HCT116 (cell line): Measurements from ENCODE around the gene TCF15. TPM values are rescaled to one million over a fixed set of nuclear protein-coding genes. Genes with fewer than 3 reads are reported as not detected.

ENCODE experiments used
- ATAC-seq: fragments of 200-7000 bp; cut with Tn5 transposase; 2 replicates; pipeline ENCODE4 v1.9.1; 2020; ENCODE audit warnings: mild to moderate bottlenecking, moderate library complexity
- BruUV-seq: library from RNA; stranded (reverse); fragments of 400-500 nt; replicated peaks from 2 replicates; lab custom pipeline; 2021; lab: Mats Ljungman, UMichigan
- CTCF ChIA-PET: fragments of 300-600 bp; sonication (Branson Sonifier 250); formaldehyde crosslinking; loops from one replicate; lab custom pipeline; 2021; ENCODE audit warnings: antibody characterized with exemption; lab: Charles Lee
- POLR2A ChIA-PET: fragments of 300-600, 350-600 bp; sonication (Branson Sonifier 250); formaldehyde crosslinking; loops from one replicate; lab custom pipeline; 2021; ENCODE audit warnings: antibody characterized with exemption; lab: Charles Lee
- RAD21 ChIA-PET, 2 experiments: fragments of 300-600 bp; sonication (Branson Sonifier 250); formaldehyde crosslinking; loops; one replicate each; lab custom pipeline; 2023; ENCODE audit warnings: low total read pairs in 2 of 2; ENCODE audit not compliant: uncharacterized antibody in 2 of 2, unreplicated experiment in 2 of 2, low non-redundant PET in 1 of 2; lab: Charles Lee
- DNase-seq: peaks from one replicate; pipeline ENCODE4 v3.0.0-alpha.2; 2010; ENCODE audit warnings: low read depth, low spot score
- H2AFZ ChIP-seq: fragments of 200-600 bp; shearing (Covaris generic), sonication (generic); 2 replicates; pipeline ENCODE4 v1.6.1; 2017; ENCODE audit warnings: low read depth, mixed run types, mixed read lengths, antibody characterized with exemption, low read length; ENCODE audit not compliant: poor library complexity, severe bottlenecking
- H3K27ac ChIP-seq: 2 replicates; pipeline ENCODE4 v1.5.1; 2012; ENCODE audit warnings: low read depth, low read length
- H3K27me3 ChIP-seq: fragments of 200-600 bp; sonication (generic); 2 replicates; pipeline ENCODE4 v1.6.1; 2016; ENCODE audit warnings: mixed run types, low read length, mixed read lengths; ENCODE audit not compliant: insufficient read depth
- H3K36me3 ChIP-seq, 2 experiments: fragments of 200-500 bp in 1 of 2; fragments of 200-600 bp in 1 of 2; sonication (Bioruptor generic) in 1 of 2; sonication (generic) in 1 of 2; 2 replicates each; pipeline versions ENCODE4 v1.5.1 to v1.6.1; 2014 to 2016; ENCODE audit warnings: low read length in 2 of 2, inconsistent platforms in 1 of 2, mixed read lengths in 1 of 2, mixed run types in 1 of 2; ENCODE audit not compliant: insufficient read depth in 2 of 2, control insufficient read depth in 1 of 2
- H3K4me1 ChIP-seq, 2 experiments: fragments of 200-600 bp in 1 of 2; sonication (generic) in 1 of 2; 2 replicates each; pipeline versions ENCODE4 v1.5.1 to v1.6.1; 2012 to 2017; ENCODE audit warnings: low read length in 2 of 2, inconsistent platforms in 1 of 2, mild to moderate bottlenecking in 1 of 2, mixed read lengths in 1 of 2, mixed run types in 1 of 2, moderate library complexity in 1 of 2; ENCODE audit not compliant: insufficient read depth in 2 of 2, control insufficient read depth in 1 of 2
- H3K4me2 ChIP-seq: fragments of 200-600 bp; sonication (generic); 2 replicates; pipeline ENCODE4 v1.6.1; 2017; ENCODE audit warnings: mixed run types, low read length, mixed read lengths
- H3K4me3 ChIP-seq, 2 experiments: fragments of 200-600 bp in 1 of 2; sonication (generic) in 1 of 2; replicated peaks in 1 of 2; 2 replicates each; pipeline ENCODE4 v1.5.1; 2011 to 2016; ENCODE audit warnings: low read length in 2 of 2, control low read depth in 1 of 2, low read depth in 1 of 2, mild to moderate bottlenecking in 1 of 2, mixed read lengths in 1 of 2, mixed run types in 1 of 2
- H3K79me2 ChIP-seq: fragments of 200-600 bp; sonication (generic); 2 replicates; pipeline ENCODE4 v1.6.1; 2017; ENCODE audit warnings: mild to moderate bottlenecking, mixed run types, low read length, moderate library complexity, mixed read lengths; ENCODE audit not compliant: insufficient read depth
- H3K9ac ChIP-seq: fragments of 200-600 bp; sonication (generic); 2 replicates; pipeline ENCODE4 v1.6.1; 2016; ENCODE audit warnings: low read length, mixed read lengths
- H3K9me2 ChIP-seq: fragments of 200-600 bp; sonication (generic), shearing (Covaris generic); 2 replicates; pipeline ENCODE4 v1.6.1; 2017; ENCODE audit warnings: mixed run types, mild to moderate bottlenecking, moderate library complexity; ENCODE audit not compliant: insufficient read depth
- H3K9me3 ChIP-seq, 2 experiments: fragments of 200-500 bp in 1 of 2; fragments of 200-600 bp in 1 of 2; sonication (Bioruptor generic) in 1 of 2; sonication (generic) in 1 of 2; 2 replicates each; pipeline ENCODE4 v1.6.1; 2014 to 2017; ENCODE audit warnings: low read length in 2 of 2, mixed read lengths in 2 of 2, inconsistent platforms in 1 of 2, low read depth in 1 of 2, mild to moderate bottlenecking in 1 of 2, mixed run types in 1 of 2, moderate library complexity in 1 of 2; ENCODE audit not compliant: control insufficient read depth in 1 of 2, insufficient read depth in 1 of 2
- H4K20me1 ChIP-seq: fragments of 200-600 bp; sonication (generic), shearing (Covaris generic); 2 replicates; pipeline ENCODE4 v1.6.1; 2017; ENCODE audit warnings: mixed run types, mild to moderate bottlenecking, moderate library complexity; ENCODE audit not compliant: insufficient read depth
- CBX3 ChIP-seq: IDR thresholded peaks from 2 replicates; pipeline ENCODE4 v1.6.1; 2012; ENCODE audit warnings: low read depth
- CEBPB ChIP-seq: IDR thresholded peaks from 2 replicates; pipeline ENCODE4 v1.6.1; 2012; ENCODE audit warnings: low read depth
- EGR1 ChIP-seq: IDR thresholded peaks from 2 replicates; pipeline ENCODE4 v1.6.1; 2012; ENCODE audit warnings: low read depth
- ELF1 ChIP-seq: IDR thresholded peaks from 2 replicates; pipeline ENCODE4 v1.6.1; 2012; ENCODE audit warnings: low read depth, borderline replicate concordance
- EZH2 ChIP-seq: fragments of 200-600 bp; sonication (generic); IDR thresholded peaks from 2 replicates; pipeline ENCODE4 v1.6.1; 2017; ENCODE audit warnings: antibody characterized with exemption, mixed run types
- JUND ChIP-seq: IDR thresholded peaks from 2 replicates; pipeline ENCODE4 v1.6.1; 2012
- POLR2AphosphoS5 ChIP-seq: IDR thresholded peaks from 2 replicates; pipeline ENCODE4 v1.6.1; 2011; ENCODE audit warnings: mild to moderate bottlenecking, low read depth, low read length, moderate library complexity
- RAD21 ChIP-seq: IDR thresholded peaks from 2 replicates; pipeline ENCODE4 v1.6.1; 2012; ENCODE audit warnings: low read depth, mild to moderate bottlenecking
- SIN3A ChIP-seq: IDR thresholded peaks from 2 replicates; pipeline ENCODE4 v1.6.1; 2012; ENCODE audit warnings: low read depth
- SP1 ChIP-seq: IDR thresholded peaks from 2 replicates; pipeline ENCODE4 v1.6.1; 2012; ENCODE audit warnings: low read depth
- SRF ChIP-seq: IDR thresholded peaks from 2 replicates; pipeline ENCODE4 v1.6.1; 2012; ENCODE audit warnings: low read depth
- TCF7L2 ChIP-seq: IDR thresholded peaks from 2 replicates; pipeline ENCODE4 v1.7.0; 2011; ENCODE audit warnings: borderline replicate concordance, inconsistent platforms; ENCODE audit not compliant: insufficient read depth, insufficient read length; ENCODE audit errors: extremely low read depth
- YY1 ChIP-seq: IDR thresholded peaks from 2 replicates; pipeline ENCODE4 v1.6.1; 2011; ENCODE audit warnings: low read length, low read depth, moderate library complexity, mild to moderate bottlenecking; ENCODE audit not compliant: insufficient replicate concordance; ENCODE audit errors: extremely low read depth
- ZFX ChIP-seq: fragments of 450-650 bp; IDR thresholded peaks from 2 replicates; pipeline ENCODE4 v1.6.1; 2017
- ZNF274 ChIP-seq: fragments of 200-500 bp; sonication (Bioruptor generic); IDR thresholded peaks from 2 replicates; pipeline ENCODE4 v1.6.1; 2014; ENCODE audit warnings: mild to moderate bottlenecking, low read depth, low read length, inconsistent platforms
- intact Hi-C: fragments of 100-400 bp; cut with micrococcal nuclease; formaldehyde crosslinking; loops from 2 replicates; pipeline ENCODE4 v1.10.0; 2022
- total RNA-seq: library from RNA; stranded (reverse); gene quantifications from one replicate; pipeline ENCODE4 v1.2.1, GENCODE V29; 2021; ENCODE audit not compliant: unreplicated experiment
- TF ChIP-seq, protein P1 (sequence below): IDR thresholded peaks from 2 replicates; pipeline ENCODE4 v1.6.1; 2011; ENCODE audit warnings: mild to moderate bottlenecking, low read length, moderate library complexity; ENCODE audit not compliant: insufficient replicate concordance; ENCODE audit errors: extremely low read depth
- TF ChIP-seq, protein P2 (sequence below), 3 experiments: fragments of 200-600 bp in 1 of 3; sonication (generic) in 1 of 3; IDR thresholded peaks in 2 of 3; conservative IDR thresholded peaks in 1 of 3; 2 replicates each; pipeline ENCODE4 v1.5.1; 2012 to 2017; ENCODE audit warnings: low read depth in 2 of 3, low read length in 2 of 3, antibody characterized with exemption in 1 of 3, borderline replicate concordance in 1 of 3, control low read depth in 1 of 3, mild to moderate bottlenecking in 1 of 3, mixed read lengths in 1 of 3, mixed run types in 1 of 3, moderate library complexity in 1 of 3; ENCODE audit not compliant: insufficient read depth in 1 of 3
- TF ChIP-seq, protein P3 (sequence below): IDR thresholded peaks from 2 replicates; pipeline ENCODE4 v1.6.1; 2012
- TF ChIP-seq, protein P4 (sequence below): IDR thresholded peaks from 2 replicates; pipeline ENCODE4 v1.6.1; 2012
- TF ChIP-seq, protein P5 (sequence below): IDR thresholded peaks from 2 replicates; pipeline ENCODE4 v1.6.1; 2012; ENCODE audit warnings: low read depth

Gene TCF15
- total RNA-seq, 1 experiment from 2014 or later: not detected

DNA sequence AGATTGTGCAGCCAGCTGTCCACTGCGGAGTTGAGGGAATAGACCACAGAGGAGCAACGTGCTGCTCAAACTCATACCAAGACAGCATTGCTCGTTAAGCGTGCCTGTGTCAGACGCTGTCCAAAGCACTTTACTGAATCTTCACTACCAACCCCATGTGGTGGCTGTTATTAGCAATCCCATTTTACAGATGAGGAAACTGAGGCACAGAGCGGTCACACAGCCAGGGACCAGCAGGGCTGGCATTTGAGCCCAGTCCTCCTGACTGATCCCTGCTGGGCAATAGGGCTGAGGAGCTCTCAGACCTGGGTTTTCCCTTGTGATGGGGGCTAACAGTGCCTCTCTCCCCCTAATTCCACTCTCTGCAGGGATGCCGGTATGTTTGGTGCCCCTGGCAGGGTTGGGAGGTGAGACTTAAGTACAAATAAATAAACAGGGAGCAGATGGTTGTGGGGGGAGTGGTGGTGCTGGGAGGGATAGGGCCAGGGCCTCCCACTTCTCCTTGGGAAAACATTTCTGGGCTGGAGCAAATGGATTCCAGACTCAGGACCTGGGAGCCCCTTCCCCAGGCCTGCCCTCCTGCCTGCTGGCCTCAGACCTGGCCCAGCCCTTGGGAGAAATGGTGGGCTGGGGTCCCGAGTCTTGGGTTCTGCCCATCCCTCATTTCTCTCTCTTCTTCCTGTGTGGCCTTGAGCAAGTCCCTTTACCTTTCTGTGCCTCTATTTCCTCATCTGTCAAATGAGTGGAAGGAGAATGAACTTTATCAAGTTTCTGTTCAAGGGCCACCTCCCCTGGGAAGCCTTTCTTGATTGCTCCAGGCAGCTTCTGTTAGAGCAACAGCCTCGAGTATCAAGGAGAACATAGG is 25.2 kb upstream of the TCF15 start:
- no peak for TF ChIP-seq ELF1
- no peak for TF ChIP-seq CBX3
- TF ChIP-seq, protein P1, sequence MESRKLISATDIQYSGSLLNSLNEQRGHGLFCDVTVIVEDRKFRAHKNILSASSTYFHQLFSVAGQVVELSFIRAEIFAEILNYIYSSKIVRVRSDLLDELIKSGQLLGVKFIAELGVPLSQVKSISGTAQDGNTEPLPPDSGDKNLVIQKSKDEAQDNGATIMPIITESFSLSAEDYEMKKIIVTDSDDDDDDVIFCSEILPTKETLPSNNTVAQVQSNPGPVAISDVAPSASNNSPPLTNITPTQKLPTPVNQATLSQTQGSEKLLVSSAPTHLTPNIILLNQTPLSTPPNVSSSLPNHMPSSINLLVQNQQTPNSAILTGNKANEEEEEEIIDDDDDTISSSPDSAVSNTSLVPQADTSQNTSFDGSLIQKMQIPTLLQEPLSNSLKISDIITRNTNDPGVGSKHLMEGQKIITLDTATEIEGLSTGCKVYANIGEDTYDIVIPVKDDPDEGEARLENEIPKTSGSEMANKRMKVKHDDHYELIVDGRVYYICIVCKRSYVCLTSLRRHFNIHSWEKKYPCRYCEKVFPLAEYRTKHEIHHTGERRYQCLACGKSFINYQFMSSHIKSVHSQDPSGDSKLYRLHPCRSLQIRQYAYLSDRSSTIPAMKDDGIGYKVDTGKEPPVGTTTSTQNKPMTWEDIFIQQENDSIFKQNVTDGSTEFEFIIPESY: no peak
- no peak for TF ChIP-seq SIN3A
- TF ChIP-seq ZFX: no peak
- TF ChIP-seq EZH2: no peak
- no peak for TF ChIP-seq JUND
- TF ChIP-seq POLR2AphosphoS5: no peak
- TF ChIP-seq, protein P2, sequence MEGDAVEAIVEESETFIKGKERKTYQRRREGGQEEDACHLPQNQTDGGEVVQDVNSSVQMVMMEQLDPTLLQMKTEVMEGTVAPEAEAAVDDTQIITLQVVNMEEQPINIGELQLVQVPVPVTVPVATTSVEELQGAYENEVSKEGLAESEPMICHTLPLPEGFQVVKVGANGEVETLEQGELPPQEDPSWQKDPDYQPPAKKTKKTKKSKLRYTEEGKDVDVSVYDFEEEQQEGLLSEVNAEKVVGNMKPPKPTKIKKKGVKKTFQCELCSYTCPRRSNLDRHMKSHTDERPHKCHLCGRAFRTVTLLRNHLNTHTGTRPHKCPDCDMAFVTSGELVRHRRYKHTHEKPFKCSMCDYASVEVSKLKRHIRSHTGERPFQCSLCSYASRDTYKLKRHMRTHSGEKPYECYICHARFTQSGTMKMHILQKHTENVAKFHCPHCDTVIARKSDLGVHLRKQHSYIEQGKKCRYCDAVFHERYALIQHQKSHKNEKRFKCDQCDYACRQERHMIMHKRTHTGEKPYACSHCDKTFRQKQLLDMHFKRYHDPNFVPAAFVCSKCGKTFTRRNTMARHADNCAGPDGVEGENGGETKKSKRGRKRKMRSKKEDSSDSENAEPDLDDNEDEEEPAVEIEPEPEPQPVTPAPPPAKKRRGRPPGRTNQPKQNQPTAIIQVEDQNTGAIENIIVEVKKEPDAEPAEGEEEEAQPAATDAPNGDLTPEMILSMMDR (IDR thresholded peaks at IDR 0.05 in 2 of 3, conservative IDR thresholded peaks at IDR 0.05 in 1 of 3; ENCODE audit: borderline replicate concordance in 1 of 3, insufficient read depth in 1 of 3, low read depth in 2 of 3, low read length in 2 of 3): no peak
- TF ChIP-seq, protein P3, sequence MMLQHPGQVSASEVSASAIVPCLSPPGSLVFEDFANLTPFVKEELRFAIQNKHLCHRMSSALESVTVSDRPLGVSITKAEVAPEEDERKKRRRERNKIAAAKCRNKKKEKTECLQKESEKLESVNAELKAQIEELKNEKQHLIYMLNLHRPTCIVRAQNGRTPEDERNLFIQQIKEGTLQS: no peak
- TF ChIP-seq, protein P4, sequence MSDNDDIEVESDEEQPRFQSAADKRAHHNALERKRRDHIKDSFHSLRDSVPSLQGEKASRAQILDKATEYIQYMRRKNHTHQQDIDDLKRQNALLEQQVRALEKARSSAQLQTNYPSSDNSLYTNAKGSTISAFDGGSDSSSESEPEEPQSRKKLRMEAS: no peak
- no peak for TF ChIP-seq ZNF274
- TF ChIP-seq YY1: no peak
- no peak for TF ChIP-seq CEBPB
- TF ChIP-seq EGR1: no peak
- TF ChIP-seq TCF7L2: no peak
- no peak for TF ChIP-seq SRF
- TF ChIP-seq, protein P5, sequence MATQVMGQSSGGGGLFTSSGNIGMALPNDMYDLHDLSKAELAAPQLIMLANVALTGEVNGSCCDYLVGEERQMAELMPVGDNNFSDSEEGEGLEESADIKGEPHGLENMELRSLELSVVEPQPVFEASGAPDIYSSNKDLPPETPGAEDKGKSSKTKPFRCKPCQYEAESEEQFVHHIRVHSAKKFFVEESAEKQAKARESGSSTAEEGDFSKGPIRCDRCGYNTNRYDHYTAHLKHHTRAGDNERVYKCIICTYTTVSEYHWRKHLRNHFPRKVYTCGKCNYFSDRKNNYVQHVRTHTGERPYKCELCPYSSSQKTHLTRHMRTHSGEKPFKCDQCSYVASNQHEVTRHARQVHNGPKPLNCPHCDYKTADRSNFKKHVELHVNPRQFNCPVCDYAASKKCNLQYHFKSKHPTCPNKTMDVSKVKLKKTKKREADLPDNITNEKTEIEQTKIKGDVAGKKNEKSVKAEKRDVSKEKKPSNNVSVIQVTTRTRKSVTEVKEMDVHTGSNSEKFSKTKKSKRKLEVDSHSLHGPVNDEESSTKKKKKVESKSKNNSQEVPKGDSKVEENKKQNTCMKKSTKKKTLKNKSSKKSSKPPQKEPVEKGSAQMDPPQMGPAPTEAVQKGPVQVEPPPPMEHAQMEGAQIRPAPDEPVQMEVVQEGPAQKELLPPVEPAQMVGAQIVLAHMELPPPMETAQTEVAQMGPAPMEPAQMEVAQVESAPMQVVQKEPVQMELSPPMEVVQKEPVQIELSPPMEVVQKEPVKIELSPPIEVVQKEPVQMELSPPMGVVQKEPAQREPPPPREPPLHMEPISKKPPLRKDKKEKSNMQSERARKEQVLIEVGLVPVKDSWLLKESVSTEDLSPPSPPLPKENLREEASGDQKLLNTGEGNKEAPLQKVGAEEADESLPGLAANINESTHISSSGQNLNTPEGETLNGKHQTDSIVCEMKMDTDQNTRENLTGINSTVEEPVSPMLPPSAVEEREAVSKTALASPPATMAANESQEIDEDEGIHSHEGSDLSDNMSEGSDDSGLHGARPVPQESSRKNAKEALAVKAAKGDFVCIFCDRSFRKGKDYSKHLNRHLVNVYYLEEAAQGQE: no peak
- TF ChIP-seq RAD21: no peak
- no peak for TF ChIP-seq SP1
- no peak overlapping the region for H3K27ac ChIP-seq
- no peaks in the 10 kb centered on the region for H3K27me3 ChIP-seq
- ChIA-PET CTCF (no interaction called here), RAD21 (no interaction called here), POLR2A (no interaction called here)
- H3K4me1 ChIP-seq: no peaks in the 10 kb centered on the region
- no peaks in the 10 kb centered on the region for H3K36me3 ChIP-seq
- intact Hi-C loops: no loop called here
- no peaks in the 10 kb centered on the region for H3K79me2 ChIP-seq
- no peak overlapping the region for H3K4me3 ChIP-seq
- ATAC-seq (no peak), DNase-seq (no peak)
- H3K9me2 ChIP-seq: no peaks in the 10 kb centered on the region
- H2AFZ ChIP-seq: no peak overlapping the region
- no peak overlapping the region for H3K9ac ChIP-seq
- BruUV-seq: no TSS peak
- no peaks in the 10 kb centered on the region for H3K9me3 ChIP-seq
- H3K4me2 ChIP-seq: no peak overlapping the region
- no peaks in the 10 kb centered on the region for H4K20me1 ChIP-seq
